Myocyte (in vitro differentiated cells): ENCODE data around the gene TIE1. TPM values are rescaled to one million over a fixed set of nuclear protein-coding genes. Genes with fewer than 3 reads are reported as not detected.

Experiments
- DNase-seq: peaks from one replicate; pipeline ENCODE4 v3.0.0-alpha.2; 2012; ENCODE audit warnings: low read depth
- total RNA-seq: library from RNA; depleted of rRNA; stranded (reverse); fragments of >200 nt; gene quantifications from 2 replicates; pipeline ENCODE4 v1.2.3, GENCODE V29; 2014

TIE1 gene
- total RNA-seq, 1 donor from 2014 or later, result 0.11 TPM

DNA sequence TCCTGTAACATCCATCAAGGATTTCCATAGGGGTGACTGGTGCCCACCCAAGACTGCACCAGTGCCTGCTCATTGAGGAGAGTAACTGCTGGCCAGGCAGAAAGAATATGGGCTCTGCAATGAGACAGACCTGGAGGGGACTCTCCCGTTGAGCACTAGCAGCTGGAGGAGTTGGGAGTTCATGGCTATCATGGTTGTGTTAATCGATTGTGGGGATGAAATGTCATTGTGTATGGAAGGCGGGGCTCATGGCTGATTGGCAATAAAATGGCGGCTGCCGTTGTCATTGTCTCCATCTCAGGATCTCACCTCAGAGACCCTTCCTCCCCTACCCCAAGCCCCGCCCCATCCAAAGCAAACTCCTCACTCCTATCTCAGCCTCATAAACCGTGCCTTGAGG, 27.1 kb upstream of the TIE1 start:
- no peak for DNase-seq

DNA sequence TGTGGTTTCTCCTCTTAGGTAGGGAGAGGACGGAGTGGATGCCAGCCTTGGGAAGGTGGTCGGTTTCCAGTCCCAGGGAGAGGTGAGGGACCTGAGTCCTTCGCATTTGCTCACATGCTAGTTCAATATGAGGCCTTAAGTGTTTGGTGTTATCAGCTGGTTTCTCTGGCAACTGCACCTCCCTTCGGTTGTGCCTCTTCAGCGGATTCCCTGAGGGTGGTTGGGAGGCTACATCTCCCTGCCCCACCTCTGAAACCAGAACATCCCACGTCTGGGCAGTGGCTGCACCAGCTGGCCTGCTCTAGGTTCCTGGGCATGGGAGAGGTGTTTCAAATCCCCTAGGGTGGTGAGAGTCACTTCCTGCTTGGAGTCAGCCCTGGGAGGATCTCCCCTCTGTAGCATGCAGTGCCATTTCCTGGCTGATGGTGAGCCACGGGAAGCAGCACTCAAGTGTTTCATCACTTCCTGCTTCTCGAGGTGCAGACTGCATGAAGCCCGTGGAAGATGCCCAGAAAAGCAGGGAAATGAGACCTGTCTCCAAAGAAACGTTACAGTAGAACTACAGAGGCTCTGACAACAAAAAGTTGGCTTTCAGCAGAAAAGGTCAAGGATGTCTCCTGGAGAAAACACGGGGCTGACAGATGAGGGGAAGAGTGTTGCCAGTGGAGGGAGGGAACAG, 26.5 kb upstream of the TIE1 start:
- DNase-seq, result peak; percentile 5

DNA sequence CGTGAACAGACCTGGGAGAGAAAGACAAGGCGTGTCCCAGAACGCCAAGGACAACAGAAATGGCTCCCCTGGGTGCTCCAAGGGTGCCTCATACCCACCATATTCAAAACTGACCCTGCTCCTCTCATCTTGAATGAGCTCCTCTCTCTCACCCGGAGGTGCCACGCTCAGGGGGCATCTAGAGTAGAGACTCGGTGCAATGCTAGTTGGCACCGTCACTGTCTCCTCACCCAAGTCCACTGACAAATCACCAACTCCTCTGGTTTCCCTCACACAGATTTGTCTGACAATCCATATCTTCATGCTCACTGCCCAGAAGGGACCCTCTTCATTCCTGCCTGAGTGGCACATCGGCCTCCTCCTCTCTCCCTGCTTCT, 26.0 kb upstream of the TIE1 start:
- no peak for DNase-seq

DNA sequence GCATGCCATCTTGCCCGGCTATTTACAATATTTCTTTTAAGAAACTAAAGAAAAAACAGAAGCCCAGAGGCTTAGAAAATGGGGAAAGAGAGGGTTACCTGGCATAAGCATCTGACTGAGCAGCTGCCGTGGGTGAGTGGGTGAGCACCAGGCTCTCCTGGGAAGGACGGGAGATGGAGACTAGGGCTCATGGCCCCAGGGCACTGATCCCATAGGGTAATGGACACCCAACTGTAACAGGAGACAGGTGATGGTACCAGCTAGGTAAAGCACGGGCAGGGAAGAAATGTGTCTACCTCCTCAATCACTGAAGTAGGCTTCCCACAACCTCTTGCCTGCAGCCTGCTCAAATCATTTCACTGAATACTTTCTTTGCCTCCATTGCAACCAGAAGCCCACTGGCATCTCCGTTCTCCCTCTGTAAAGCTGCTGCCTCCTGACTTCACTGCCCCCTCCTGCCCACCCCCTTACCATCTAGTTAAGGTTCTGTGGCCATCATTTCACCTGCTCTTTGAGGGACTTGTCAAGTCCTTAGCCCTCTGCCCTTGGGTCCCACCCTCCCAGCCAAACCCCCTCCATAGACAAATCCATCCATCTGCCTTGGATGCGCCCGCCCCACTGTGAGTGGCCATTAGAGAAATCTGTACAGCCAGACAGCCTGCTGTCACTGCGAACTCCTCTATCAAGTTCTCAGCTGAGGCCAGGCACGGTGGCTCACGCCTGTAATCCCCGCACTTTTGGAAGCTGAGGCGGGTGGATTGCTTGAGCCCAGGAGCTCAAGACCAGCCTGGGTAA, 24.8 kb upstream of the TIE1 start:
- no peak for DNase-seq

DNA sequence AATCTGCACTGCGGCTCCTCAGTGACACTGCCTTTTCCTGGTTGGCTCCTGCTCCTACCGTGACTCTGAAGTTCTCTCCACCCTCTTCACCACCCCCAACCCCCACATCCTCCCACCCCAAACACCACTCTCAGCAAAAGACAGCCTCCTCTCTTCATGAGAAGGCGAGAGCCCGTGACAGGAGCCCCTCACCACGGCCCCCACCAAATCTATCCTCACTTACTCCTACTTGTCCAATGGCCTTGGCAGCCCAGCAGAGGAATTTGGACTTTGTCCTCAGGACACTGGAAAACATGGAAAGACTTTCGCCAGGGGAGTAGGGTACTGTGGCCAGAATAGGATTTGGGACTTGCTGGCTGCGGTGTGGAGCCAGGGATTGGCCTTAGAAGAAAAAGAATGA, 24.1 kb upstream of the TIE1 start:
- DNase-seq, result no peak

DNA sequence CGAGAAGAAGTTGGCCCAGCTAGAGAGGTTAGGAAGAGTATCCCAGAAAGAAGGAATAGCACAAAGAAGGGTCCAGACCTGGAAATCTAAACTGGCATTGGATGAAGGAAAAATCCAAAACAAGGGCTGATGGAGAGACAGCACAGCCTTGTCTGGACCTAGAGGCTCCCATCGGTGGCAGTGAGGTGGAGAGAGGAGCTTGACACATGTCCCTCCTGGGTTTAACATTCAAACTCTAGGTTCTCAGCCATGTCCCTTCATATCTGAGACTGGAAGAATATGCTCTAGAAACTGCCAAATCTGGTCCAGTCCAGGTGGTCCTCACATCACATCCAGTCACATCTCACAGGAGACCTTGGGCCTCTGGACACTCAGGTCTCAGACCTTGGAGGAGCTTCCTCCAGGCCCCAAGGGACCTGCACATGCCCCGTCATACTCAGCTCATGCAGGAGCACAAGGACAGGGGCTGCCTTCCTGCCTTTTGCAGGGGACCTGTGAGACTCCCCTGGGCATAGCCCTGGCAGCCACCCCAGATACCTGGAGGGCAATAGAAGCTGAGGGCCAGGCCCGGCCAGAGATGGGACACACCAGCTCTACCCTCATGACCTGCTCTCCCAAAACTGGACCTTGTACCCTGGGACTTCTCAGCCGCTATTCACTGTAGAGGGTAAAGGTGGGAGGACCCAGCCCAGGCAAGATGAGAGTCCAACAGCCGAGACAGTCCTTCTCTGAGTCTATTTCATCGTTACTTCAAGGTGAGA, 23.5 kb upstream of the TIE1 start:
- DNase-seq, result no peak

DNA sequence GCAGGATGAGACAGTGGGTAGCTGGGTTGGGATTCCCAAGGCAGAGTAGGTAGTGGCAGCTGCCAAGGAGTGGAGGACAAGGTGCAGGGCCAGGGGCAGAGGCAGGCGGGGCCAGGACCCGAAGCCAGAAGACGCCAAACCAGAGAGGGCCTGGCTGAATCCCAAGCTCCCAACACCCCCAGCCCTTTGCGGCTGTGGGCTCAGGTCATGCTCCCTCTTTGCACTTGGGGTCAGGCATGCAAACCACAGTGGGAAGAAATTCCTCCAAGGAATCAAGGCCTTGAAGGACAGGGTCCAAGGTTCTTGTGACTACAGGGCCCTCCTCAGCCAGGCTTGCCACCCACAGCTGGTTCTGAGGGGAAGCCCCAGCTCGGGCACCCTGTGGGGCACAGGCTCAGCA, 21.6 kb upstream of the TIE1 start:
- DNase-seq, result no peak

DNA sequence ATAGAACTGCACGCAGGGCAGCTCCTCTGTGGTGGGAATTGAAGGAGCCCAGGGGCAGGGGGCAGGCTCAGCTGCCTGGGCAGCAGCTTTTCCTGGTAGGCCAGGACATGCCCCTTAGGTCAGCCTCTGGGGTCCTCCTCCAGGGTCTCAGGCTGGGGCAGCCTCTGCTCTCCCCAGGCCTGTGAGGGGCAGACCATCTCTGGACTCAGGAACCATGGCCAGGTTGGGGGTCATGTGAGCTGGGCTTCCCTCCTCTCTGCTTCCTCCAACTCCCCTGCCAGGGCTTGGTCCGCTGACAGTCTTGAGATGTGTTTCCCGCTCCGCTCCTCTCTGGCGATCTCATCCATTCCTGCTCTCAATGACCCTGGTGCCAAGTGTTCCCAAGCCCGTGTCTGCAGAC, 21.1 kb upstream of the TIE1 start:
- no peak for DNase-seq

DNA sequence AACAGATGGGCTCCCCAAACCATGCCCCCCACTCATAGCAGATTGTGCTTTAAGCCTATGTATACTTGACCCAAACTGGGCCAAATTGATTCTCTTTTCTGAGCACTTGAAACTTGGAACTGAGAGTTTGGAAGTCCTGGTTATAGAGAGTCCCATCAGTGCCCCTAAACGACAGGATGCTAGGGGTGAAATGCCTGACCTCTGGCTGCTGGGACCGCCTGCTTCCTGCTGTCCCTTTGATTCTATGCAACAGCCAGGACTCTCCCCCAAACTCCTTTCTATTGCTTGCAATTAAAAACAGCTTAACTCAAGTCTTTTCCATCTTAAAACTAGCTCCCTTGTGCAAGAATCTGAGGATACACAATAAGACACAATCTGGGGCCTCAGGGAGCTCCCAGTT, 20.1 kb upstream of the TIE1 start:
- no peak for DNase-seq

DNA sequence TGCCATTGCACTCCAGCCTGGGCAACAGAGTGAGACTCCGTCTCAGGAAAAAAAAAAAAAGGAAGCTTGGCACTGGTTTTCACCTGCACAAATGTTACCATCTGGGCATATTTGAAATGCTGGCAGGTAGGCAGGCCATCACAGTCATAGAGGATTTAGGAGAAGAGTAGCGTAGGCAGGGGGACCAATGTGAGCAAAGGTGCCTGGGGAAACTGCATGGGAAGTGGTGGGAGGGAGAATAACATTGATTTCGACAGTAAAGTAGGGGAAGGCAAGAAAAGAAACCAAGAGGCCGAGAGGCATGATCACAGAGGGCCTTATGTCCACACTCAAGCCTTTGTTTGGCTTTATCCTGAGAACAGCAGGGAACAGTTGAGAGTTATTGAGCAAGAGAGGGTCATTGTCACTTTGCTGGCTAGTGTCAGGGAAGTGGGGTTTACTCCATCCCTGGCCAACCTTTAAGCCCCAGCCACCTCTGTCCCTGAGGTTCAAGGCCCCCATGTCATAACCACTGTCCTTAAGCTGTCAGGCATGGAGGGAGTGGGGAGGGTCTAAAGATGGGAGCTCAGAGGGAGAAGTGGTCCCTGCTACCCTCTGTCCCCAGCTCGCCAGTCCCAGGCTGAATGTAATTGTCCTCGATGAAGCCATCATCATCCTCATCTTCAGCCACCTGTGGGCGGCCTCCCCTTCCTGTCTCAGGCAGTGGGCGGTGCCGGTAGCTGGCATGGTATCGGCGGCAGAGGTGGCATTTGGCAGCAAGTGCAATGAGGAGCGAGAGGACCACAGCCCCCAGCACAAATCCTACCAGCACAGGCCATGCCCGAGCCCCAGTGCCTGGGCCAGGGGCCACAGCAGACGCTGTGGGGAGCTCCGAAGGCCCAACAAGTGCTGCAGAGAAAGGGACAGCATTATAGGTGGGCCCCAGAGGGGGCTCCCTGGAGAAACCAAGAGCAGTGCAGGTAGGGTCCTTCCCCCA, 18.3 kb upstream of the TIE1 start:
- DNase-seq, result no peak

DNA sequence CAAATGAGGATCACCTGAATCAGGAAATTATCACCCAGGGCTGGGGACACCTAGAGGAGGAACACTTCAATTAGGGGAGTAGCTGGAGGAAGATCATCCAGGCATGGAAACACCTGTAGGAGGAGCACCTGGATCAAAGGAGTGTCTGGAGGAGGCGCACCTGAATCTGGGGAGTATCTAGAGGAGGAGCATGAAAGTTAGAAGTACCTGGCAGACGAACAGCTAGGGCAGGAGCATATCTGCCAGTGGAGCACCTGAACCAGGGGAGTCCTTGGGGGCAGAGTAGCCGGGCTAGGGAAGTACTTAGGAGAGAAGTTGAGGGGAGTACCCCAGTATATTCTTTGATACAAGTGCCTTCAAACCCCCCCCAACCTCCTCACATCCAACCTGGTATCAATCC, 16.7 kb upstream of the TIE1 start:
- no peak for DNase-seq

DNA sequence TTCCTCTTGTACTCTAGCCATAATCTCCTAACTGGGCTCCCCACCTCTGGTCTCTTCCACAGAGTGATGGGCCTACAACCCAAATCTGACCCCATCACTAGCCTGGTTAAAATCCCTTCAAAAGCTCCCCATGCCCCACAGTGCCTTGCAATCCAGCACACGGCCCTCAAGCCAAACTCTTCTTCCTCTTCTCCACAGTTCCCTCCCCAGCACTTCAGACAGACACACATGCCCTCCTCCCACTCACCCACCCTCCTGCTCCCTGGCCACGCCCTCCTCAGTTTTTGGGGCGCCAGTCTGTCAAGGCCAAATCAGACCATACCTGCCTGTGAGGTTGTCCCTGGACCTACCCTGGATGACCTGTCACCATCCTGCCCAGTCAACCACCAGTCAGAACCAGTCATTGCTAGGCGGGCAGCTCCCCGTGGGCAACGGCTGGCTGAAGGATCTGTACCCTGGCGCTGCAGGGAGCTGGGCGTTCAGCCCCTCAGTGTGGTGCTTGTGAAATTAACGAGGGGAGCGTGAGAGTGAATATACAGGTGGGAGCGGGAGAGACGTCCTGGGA, 16.2 kb upstream of the TIE1 start:
- no peak for DNase-seq

DNA sequence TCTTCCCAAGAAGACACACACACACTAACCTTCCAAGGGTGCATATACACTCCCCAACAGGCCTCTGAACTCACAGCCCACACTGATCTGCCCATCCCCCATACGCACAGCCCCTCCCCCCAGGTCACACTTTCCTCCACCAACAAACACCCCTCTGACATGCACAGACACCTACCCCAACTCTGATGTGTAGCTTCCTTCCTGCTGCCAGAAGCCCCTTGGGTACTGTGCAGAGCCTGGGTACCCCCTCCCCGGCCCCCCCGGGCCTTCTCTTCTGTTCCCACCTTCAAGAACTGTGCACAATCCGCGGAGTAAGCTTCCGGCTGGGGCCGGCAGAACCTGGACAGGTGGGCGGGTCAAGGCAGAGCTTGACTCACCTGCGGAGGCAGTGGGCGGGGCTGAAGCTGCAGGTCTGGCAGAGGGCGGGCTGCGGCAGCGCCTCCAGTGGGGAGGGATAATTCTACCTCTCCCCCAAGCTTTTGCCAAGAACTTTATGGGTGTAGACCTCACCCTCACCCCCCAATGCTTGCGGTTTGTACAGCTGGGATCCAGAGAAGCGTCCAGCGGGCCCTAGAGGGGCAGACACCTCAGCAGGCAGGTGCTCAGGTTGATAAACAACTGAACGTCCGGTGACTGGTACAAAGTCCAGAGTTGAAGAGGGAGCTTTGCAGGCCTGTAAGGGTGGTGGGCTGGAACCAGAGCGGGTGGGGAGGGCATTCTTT, 15.4 kb upstream of the TIE1 start, which contains the start of gene C1orf210:
C1orf210 (minus strand) TSS at position 313 of the 722 bp plus-strand sequence. CDS start 2,311 bp downstream, outside the sequence.
- DNase-seq, result no peak

DNA sequence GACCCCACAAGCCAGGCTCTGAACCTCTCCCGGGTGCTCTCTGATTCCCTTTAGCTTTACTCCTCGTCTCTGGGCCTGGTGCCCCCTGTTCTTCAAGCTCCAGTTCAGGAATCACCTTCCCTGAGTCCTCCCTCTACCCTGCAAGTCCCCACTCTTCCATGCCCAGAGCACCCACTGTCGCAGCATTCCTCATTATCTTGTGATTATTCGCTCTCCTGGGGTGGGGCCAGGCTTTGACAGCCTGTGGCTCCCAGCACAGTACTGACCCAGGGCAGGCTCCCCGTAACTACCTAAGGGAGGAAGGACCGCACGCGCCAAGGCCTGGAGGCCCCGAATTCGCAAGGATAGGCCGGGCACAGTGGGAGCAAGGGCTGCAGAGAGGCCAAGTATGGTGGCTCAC, 14.7 kb upstream of the TIE1 start:
- DNase-seq, result no peak

DNA sequence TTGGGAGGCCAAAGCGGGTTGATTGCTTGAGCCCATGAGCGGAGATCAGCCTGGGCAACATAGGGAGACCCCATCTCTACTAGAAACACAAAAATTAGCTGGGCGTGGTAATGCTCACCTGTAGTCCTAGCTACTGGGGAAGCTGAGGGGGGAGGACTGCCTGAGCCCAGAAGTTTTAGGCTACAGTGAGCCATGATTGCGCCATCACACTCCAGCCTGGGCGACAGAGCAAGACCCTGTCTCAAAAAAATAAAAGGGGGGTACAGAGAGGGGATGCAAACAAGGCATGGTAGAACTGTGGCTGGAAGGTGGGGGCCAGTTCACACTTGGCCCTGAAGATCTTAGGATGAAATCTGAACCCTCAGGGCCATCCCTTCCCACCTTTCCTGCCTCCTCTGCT, 14.2 kb upstream of the TIE1 start:
- DNase-seq, result no peak

DNA sequence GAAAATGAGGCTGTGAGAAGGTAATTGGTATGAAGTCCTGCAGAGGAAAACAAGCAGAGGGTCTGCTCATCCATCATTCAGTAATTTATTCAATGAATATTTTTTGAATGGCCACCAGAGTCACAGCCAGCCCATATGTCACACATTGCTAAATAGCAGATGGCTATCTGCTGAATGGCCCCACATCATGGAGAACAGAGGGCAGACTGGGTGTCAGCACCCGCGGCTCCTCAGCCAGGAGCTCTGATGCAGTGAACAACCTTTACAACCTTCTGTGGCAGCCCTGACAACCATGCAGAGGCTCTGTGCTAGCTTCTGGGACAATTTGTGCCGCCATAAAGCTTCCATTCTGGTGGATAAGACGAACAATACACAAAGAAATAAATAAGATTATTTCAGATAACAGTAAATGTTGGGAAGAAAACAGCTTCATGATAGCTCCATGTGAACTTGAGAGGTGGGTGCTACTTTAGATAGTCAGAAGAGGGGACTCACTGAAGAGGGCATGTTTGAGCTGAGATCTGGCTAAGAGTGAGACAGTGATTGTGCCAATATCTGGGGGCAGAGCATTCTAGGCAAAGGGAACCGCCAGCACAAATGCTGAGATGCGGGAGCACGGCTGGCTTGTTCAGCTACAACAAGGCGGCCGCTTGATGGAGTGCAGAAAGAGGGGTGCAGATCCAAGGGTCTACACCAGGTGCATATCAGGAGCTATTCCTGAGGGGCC, 12.6 kb upstream of the TIE1 start:
- no peak for DNase-seq

DNA sequence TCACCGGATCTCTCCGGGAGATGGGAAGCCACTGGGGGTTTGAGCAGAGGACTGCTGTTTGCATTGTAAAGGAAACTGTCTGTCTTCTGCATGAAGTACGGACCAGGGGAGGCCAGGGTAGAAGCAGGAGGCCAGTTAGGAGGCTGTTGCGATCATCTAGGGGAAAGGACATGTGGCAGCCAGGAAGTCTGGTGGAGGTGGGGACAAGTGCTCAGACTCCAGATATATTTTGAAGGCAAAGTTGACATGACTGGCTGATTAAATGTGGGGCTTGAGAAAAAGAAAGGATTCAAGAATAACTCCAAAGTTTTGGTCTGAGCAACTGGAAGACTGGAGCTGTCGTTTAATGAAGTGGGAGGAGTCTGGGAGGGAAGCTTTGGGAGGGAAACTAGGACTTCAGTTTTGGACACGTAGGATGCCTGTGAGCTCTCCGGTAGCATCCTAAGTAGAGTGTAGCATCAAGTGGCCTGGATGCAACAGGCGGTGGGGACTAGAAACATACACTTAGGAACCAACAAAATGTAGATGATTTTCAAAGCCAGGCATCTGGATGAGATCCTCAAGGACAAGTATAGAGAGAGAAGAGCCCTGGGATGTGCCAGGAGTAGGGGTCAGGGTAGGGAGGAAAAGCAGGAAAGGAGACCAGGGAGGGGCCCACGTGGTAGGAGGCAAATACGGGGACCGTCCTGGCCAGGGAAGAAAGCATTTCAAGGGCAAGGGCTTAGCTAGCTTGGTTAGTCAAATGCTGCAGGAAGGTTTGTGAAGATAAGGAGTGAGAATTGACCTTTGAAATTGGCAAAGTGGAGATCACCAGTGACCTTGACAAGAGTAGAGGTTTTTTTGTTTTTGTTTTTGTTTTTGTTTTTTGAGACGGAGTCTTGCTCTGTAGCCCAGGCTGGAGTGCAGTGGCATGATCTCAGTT, 11.7 kb upstream of the TIE1 start:
- DNase-seq, result no peak

DNA sequence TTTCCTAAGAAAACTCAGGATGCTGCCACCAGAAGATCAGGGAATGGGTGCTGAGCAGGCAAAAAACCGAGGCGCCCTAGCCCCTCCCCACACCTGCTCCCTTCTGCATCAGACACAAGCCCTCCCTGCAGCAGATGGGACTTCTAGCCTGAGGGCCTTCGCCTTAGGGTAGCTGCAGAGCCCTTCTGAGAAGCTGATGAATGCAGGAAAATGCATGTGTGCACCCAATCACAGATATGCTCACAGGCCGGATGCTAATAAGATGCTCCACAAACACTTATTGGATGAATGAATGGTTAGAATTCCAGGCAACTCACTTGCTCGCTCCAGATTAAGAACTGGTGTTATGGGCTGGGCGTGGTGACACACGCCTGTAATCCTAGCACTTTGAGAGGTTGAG, 8.6 kb upstream of the TIE1 start:
- DNase-seq, result no peak
